ENCODE results near the gene ANP32D.
"Not testable (repeated sequence)": the region's sequence is repeated elsewhere in the genome, so short reads cannot be mapped to it uniquely, and the experiment has no call there.

GRCh38 chr12:48500281-48500680 is 27.9 kb downstream of the ANP32D start:
- not testable (repeated sequence) for TF ChIP-seq POLR2A, CTCF (IDR thresholded peaks at IDR 0.05)

Measured in lower leg skin (tissue), 3 donors.